Esophagus muscularis mucosa (tissue), 3 donors: Measurements from ENCODE around the gene TWSG1.

Source experiments
- POLR2AphosphoS5 ChIP-seq, 2 donors: sonication (generic); formaldehyde crosslinking; IDR thresholded peaks; one replicate each; pipeline ENCODE4 v1.6.1; 2017; ENCODE audit warnings: antibody characterized with exemption in 2 of 2
- TF ChIP-seq, protein P1 (sequence below), 3 experiments: fragments of 200-600 bp in 2 of 3; fragments of 450-650 bp in 1 of 3; sonication (generic) in 2 of 3; IDR thresholded peaks; one replicate each; pipeline ENCODE4 v1.5.1; 2017 to 2019; ENCODE audit warnings: antibody characterized with exemption in 3 of 3, mild to moderate bottlenecking in 2 of 3, moderate library complexity in 1 of 3

GRCh38 chr18:9394046-9394445 lies 59.5 kb downstream of the TWSG1 start:
- TF ChIP-seq, protein P1, sequence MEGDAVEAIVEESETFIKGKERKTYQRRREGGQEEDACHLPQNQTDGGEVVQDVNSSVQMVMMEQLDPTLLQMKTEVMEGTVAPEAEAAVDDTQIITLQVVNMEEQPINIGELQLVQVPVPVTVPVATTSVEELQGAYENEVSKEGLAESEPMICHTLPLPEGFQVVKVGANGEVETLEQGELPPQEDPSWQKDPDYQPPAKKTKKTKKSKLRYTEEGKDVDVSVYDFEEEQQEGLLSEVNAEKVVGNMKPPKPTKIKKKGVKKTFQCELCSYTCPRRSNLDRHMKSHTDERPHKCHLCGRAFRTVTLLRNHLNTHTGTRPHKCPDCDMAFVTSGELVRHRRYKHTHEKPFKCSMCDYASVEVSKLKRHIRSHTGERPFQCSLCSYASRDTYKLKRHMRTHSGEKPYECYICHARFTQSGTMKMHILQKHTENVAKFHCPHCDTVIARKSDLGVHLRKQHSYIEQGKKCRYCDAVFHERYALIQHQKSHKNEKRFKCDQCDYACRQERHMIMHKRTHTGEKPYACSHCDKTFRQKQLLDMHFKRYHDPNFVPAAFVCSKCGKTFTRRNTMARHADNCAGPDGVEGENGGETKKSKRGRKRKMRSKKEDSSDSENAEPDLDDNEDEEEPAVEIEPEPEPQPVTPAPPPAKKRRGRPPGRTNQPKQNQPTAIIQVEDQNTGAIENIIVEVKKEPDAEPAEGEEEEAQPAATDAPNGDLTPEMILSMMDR (IDR thresholded peaks at IDR 0.05), result no peak
- no peak for TF ChIP-seq POLR2AphosphoS5 (IDR thresholded peaks at IDR 0.05)
